Esophagus (tissue), 2 donors: ENCODE measurements around the gene GNA14. TPM values are rescaled to one million over a fixed set of nuclear protein-coding genes. Genes with fewer than 3 reads are reported as not detected.
A peak's percentile ranks its signal among the peaks of the same experiment; 100 is the strongest.
"Not testable (repeated sequence)": the region's sequence is repeated elsewhere in the genome, so short reads cannot be mapped to it uniquely, and the experiment has no call there.

ENCODE experiments used
- H3K27ac ChIP-seq, 2 donors: one replicate each; pipeline ENCODE4 v1.5.1; 2013; ENCODE audit warnings: low read depth in 2 of 2, mild to moderate bottlenecking in 2 of 2, inconsistent platforms in 1 of 2, low read length in 1 of 2, moderate library complexity in 1 of 2
- H3K27me3 ChIP-seq, 2 donors: one replicate each; pipeline ENCODE4 v1.6.1; 2013; ENCODE audit warnings: low read length in 2 of 2, control low read depth in 1 of 2, mild to moderate bottlenecking in 1 of 2; ENCODE audit not compliant: insufficient read depth in 2 of 2, control insufficient read depth in 1 of 2
- H3K36me3 ChIP-seq, 2 donors: one replicate each; pipeline ENCODE4 v1.6.1; 2013; ENCODE audit warnings: low read length in 1 of 2; ENCODE audit not compliant: control insufficient read depth in 2 of 2, insufficient read depth in 2 of 2
- H3K4me1 ChIP-seq, 2 donors: one replicate each; pipeline ENCODE4 v1.6.1; 2013; ENCODE audit warnings: low read length in 1 of 2; ENCODE audit not compliant: control insufficient read depth in 2 of 2, insufficient read depth in 2 of 2
- H3K4me3 ChIP-seq, 2 donors: one replicate each; pipeline ENCODE4 v1.5.1; 2013; ENCODE audit warnings: low read length in 2 of 2, mild to moderate bottlenecking in 2 of 2, low read depth in 1 of 2, moderate library complexity in 1 of 2
- H3K9me3 ChIP-seq, 2 donors: one replicate each; pipeline ENCODE4 v1.6.1; 2013; ENCODE audit warnings: mild to moderate bottlenecking in 2 of 2, low read depth in 1 of 2, low read length in 1 of 2, moderate library complexity in 1 of 2; ENCODE audit not compliant: control insufficient read depth in 2 of 2, insufficient read depth in 1 of 2
- WGBS, 2 donors: extraction: QIAGEN DNeasy Blood & Tissue Kit; methylation state at CpG; one replicate each; pipeline ENCODE4 v1.1.7; 2013; 5-methylcytosine and 5-hydroxymethylcytosine counted together
- polyA plus RNA-seq, 2 donors: library from polyadenylated mRNA; stranded (reverse); fragments of 200-250 nt; gene quantifications; one replicate each; pipeline ENCODE4 v1.2.3, GENCODE V29; 2013
- donor health status: healthy with polysubstance abuse.
- donor health status: Bipolar disorder and iron deficiency.

GNA14 gene
- polyA plus RNA-seq, result 1 to 10 TPM in 1 of 2 donors, under 1 TPM in 1; 0.94 to 1.9 TPM

DNA sequence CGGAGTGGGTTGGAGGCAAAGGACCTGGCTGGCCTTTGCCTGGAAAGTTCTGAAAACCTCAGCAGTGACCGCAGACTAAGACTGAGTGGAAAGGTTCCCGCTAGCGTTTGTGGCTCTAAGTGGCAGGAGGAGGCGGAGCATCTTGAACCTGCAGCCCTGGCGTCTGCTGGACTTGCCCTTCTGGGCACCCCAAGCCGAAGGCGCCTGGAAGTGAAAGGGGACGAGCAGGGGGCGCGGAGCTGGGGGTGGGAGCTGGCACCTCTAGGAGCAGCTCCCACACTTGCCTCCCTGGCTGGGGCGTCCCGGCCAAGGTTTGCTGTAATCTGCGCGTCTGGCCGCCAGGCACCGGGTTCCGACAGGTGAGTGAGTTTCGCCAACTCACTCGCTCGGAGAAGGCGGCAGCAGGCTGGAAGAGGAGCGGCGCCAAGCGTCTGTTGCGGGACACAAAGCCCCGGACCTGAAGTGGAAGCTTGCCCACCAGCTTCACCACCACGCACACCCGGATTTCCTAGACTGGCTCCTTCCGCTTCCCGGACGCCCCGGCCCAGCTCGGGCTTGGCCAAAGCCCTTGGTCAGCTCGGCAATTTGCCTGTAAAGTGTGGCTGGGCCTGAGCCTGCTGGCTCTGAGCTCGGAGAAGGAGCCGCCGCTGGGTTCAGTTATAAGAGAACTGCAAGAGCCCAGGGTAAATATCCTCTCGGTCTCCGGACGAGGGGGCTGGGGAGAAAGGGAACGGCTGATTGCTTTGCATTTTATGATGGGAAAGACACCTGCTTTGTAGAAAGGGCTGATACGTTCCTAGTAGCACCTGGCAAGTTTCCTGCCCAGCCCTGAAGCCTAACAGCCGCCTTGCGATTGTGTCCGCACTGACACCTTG is at the start of gene GNA14:
Gene GNA14, minus strand, starts transcription at position 89 of the 875 bp plus-strand sequence. CDS start 529 bp downstream, outside the sequence.
- WGBS, 2 donors, result 3 to 5% methylated on average over 46 of the region's 46 CpGs
- Histone ChIP-seq H3K9me3 (no peaks in the 10 kb centered on the region), H3K36me3 (no peaks in the 10 kb centered on the region), H3K27me3 (peaks cover 0 to 2% of the 10 kb centered on the region in 2 donors), H3K27ac (peak within 1 kb of the TSS; percentile 18 to 29), H3K4me3 (peak within 1 kb of the TSS; percentile 56 to 60), H3K4me1 (no peaks in the 10 kb centered on the region)

GRCh38 chr9:77697238-77697984 is 49.3 kb upstream of the GNA14 start:
- H3K9me3 ChIP-seq, result no peaks in the 10 kb centered on the region
- 54 to 67% methylated on average over 1 of the region's 1 CpG for WGBS, 2 donors

DNA sequence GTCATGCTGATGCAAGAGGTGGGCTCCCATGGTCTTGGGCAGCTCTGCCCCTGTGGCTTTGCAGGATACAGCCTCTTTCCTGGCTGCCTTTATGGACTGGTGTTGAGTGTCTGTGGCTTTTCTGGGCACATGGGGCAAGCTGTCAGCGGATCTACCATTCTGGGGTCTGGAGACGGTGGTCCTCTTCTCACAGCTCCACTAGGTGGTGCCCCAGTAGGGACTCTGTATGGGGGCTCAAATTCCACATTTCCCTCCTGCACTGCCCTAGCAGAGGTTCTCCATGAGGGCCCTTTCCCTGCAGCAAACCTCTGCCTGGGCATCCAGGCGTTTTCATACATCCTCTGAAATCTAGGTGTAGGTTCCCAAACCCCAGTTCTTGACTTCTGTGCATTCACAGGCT is 42.6 kb upstream of the GNA14 start:
- H3K4me3 ChIP-seq, H3K27ac ChIP-seq, H3K36me3 ChIP-seq, H3K27me3 ChIP-seq, H3K9me3 ChIP-seq, H3K4me1 ChIP-seq: not testable (repeated sequence)
- WGBS, 2 donors, result 89 to 96% methylated on average over 3 of the region's 3 CpGs

More at GRCh38 chr9:77697238-77697984, 49.3 kb upstream of the GNA14 start:
- H3K27ac ChIP-seq, result no peak overlapping the region
- H3K36me3 ChIP-seq, result no peaks in the 10 kb centered on the region
- H3K27me3 ChIP-seq, result no peaks in the 10 kb centered on the region
- peaks cover 0 to 3% of the 10 kb centered on the region in 2 donors for H3K4me1 ChIP-seq
- H3K4me3 ChIP-seq, result no peak overlapping the region

DNA sequence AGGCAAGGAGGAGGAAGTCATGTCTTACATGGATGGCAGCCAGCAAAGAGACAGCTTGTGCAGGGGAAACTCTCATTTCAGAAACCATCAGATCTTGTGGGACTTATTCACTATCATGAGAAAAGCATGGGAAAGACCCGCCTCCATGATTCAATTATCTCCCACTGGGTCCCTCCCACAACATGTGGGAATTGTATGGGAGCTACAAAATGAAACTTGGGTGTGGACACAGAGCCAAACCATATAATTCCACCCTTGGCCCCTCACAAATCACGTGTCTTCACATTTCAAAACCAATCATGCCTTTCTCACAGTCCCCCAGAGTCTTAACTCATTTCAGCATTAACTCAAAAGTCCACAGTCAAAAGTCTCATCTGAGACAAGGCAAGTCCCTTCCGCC is 42.0 kb upstream of the GNA14 start:
- WGBS, 2 donors, result 75 to 85% methylated on average over 3 of the region's 3 CpGs

GRCh38 chr9:77687737-77688136 is 39.6 kb upstream of the GNA14 start:
- H3K27me3 ChIP-seq, H3K27ac ChIP-seq, H3K4me3 ChIP-seq, H3K36me3 ChIP-seq, H3K4me1 ChIP-seq, H3K9me3 ChIP-seq: not testable (repeated sequence)
- 91 to 93% methylated on average over 11 of the region's 11 CpGs for WGBS, 2 donors

More for the DNA sequence above, 42.0 kb upstream of the GNA14 start:
- not testable (repeated sequence) for H3K27ac ChIP-seq, H3K4me1 ChIP-seq, H3K36me3 ChIP-seq, H3K4me3 ChIP-seq, H3K9me3 ChIP-seq, H3K27me3 ChIP-seq

- no peaks in the 10 kb centered on the region for H3K36me3 ChIP-seq
- no peak overlapping the region for H3K27ac ChIP-seq
- 61 to 67% methylated on average over 5 of the region's 5 CpGs for WGBS, 2 donors
- H3K4me3 ChIP-seq, result no peak overlapping the region
- peaks cover 0 to 6% of the 10 kb centered on the region in 2 donors for H3K4me1 ChIP-seq
- no peaks in the 10 kb centered on the region for H3K9me3 ChIP-seq
- no peaks in the 10 kb centered on the region for H3K27me3 ChIP-seq
Measured at GRCh38 chr9:77680581-77680980, 32.5 kb upstream of the GNA14 start.

GRCh38 chr9:77679661-77680368 is 31.7 kb upstream of the GNA14 start:
- no peaks in the 10 kb centered on the region for H3K9me3 ChIP-seq
- WGBS, 2 donors, result 75 to 79% methylated on average over 9 of the region's 9 CpGs
- no peak overlapping the region for H3K27ac ChIP-seq
- H3K27me3 ChIP-seq, result no peaks in the 10 kb centered on the region
- peaks cover 0 to 6% of the 10 kb centered on the region in 2 donors for H3K4me1 ChIP-seq
- H3K36me3 ChIP-seq, result no peaks in the 10 kb centered on the region
- H3K4me3 ChIP-seq, result no peak overlapping the region

- Histone ChIP-seq H3K4me3 (no peak overlapping the region), H3K27ac (no peak overlapping the region), H3K36me3 (no peaks in the 10 kb centered on the region), H3K27me3 (no peaks in the 10 kb centered on the region), H3K4me1 (peaks cover 0 to 6% of the 10 kb centered on the region in 2 donors), H3K9me3 (no peaks in the 10 kb centered on the region)
- 32 to 46% methylated on average over 2 of the region's 2 CpGs for WGBS, 2 donors
Measured at GRCh38 chr9:77679088-77679487, 31.0 kb upstream of the GNA14 start.

DNA sequence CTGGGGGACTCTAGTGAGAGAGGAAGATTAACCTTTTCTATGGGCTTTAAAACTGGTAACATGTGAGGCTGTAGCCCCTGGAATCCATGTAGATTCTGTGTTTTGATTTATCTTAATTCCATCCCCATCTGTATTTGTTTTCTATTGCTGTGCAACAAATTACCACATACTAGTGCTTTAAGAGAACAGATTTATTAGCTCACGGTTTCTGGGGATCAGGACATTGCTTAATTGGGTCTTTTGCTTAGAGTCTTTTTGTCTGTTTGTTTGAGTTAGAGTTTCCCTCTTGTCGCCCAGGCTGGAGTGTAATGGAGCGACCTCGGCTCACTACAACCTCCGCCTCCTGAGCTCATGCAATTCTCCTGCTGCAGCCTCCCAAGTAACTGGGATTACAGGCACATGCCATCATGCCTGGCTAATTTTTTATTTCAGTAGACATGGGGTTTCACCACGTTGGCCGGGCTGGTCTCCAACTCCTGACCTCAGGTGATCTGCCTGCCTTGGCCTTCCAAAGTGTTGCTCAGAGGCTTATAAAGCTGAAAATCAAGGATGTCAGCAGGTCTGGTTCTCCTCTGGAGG is 29.9 kb upstream of the GNA14 start:
- Histone ChIP-seq H3K27ac (peak overlapping the region; percentile 26 to 37), H3K36me3 (no peaks in the 10 kb centered on the region), H3K9me3 (no peaks in the 10 kb centered on the region), H3K4me3 (no peak overlapping the region), H3K27me3 (no peaks in the 10 kb centered on the region), H3K4me1 (peaks cover 0 to 6% of the 10 kb centered on the region in 2 donors)
- 57 to 68% methylated on average over 7 of the region's 7 CpGs for WGBS, 2 donors
